ENCODE measurements around the gene NTS. TPM values are rescaled to one million over a fixed set of nuclear protein-coding genes. Genes with fewer than 3 reads are reported as not detected.

The NTS gene
- total and polyA plus RNA-seq, 2 of the 4 experiments (the other 2 are of a cell fraction), result not detected

GRCh38 chr12:85828576-85828975 lies 45.5 kb upstream of the NTS start:
- Histone ChIP-seq H3K14ac (replicated peaks; ENCODE audit: low read depth, low read length) (no peak overlapping the region), H4K91ac (ENCODE audit: insufficient read depth, low read depth, low read length) (no peak overlapping the region), H3K9me1 (ENCODE audit: insufficient read depth, low read length) (no peaks in the 10 kb centered on the region), H3K36me3 (ENCODE audit: control insufficient read depth, insufficient read depth, low read length) (no peaks in the 10 kb centered on the region), H3K4me1 (ENCODE audit: control insufficient read depth, insufficient read depth, low read length) (no peaks in the 10 kb centered on the region), H2BK120ac (ENCODE audit: low read depth, low read length) (no peak overlapping the region), H3K18ac (ENCODE audit: low read depth, low read length) (no peak overlapping the region), H2BK20ac (ENCODE audit: low read depth, low read length) (no peak overlapping the region), H3K27me3 (ENCODE audit: control insufficient read depth, insufficient read depth, low read length) (no peaks in the 10 kb centered on the region), H3K4ac (ENCODE audit: low read depth, low read length) (no peak overlapping the region), H3K27ac (ENCODE audit: insufficient read depth, low read length) (no peak overlapping the region), H3K79me1 (ENCODE audit: low read depth in 1 of 2, low read length in 2 of 2) (no peaks in the 10 kb centered on the region), H3K9ac (ENCODE audit: low read depth, low read length) (no peak overlapping the region), H2AFZ (replicated peaks; ENCODE audit: low read length, poor library complexity) (no peak overlapping the region), H3K4me3 (ENCODE audit: insufficient read depth, low read depth, low read length) (no peak overlapping the region), H3K56ac (ENCODE audit: extremely low read depth, insufficient read depth, low read length) (no peak overlapping the region), H3K9me3 (ENCODE audit: control insufficient read depth, insufficient read depth, low read length) (no peaks in the 10 kb centered on the region), H4K20me1 (ENCODE audit: insufficient read depth, low read length) (no peaks in the 10 kb centered on the region), H2BK15ac (ENCODE audit: low read depth, low read length) (no peak overlapping the region), H3K23ac (ENCODE audit: low read depth, low read length) (no peak overlapping the region), H4K5ac (ENCODE audit: low read depth, low read length) (no peak overlapping the region), H3K4me2 (ENCODE audit: low read depth, low read length) (no peak overlapping the region), H2BK5ac (ENCODE audit: low read depth, low read length, poor library complexity, severe bottlenecking) (no peak overlapping the region), H2AK5ac (ENCODE audit: low read depth, low read length) (no peak overlapping the region), H4K8ac (ENCODE audit: low read depth in 2 of 2, low read length in 2 of 2) (no peak overlapping the region), H2AK9ac (replicated peaks; ENCODE audit: low read depth, low read length, poor library complexity) (no peak overlapping the region)
- no peak for TF ChIP-seq RFX5 (IDR thresholded peaks at IDR 0.05; ENCODE audit: low read depth, low read length)
- TF ChIP-seq RAD21 (IDR thresholded peaks at IDR 0.05; ENCODE audit: low read length), result no peak
- no peak for TF ChIP-seq USF2 (IDR thresholded peaks at IDR 0.05; ENCODE audit: low read depth, low read length)
- no peak for TF ChIP-seq SMC3 (IDR thresholded peaks at IDR 0.05; ENCODE audit: low read depth, low read length)
- no peak for TF ChIP-seq ELK1 (IDR thresholded peaks at IDR 0.05; ENCODE audit: borderline replicate concordance, low read depth, low read length)
- TF ChIP-seq NFE2L2 (IDR thresholded peaks at IDR 0.05; ENCODE audit: low read depth, low read length), result no peak
- no peak for TF ChIP-seq RCOR1 (IDR thresholded peaks at IDR 0.05; ENCODE audit: insufficient replicate concordance, low read length)
- no peak for TF ChIP-seq BHLHE40 (IDR thresholded peaks at IDR 0.05; ENCODE audit: low read depth, low read length)
- TF ChIP-seq MAZ (IDR thresholded peaks at IDR 0.05; ENCODE audit: borderline replicate concordance, low read depth, low read length), result no peak
- TF ChIP-seq CTCF (conservative IDR thresholded peaks at IDR 0.05; ENCODE audit: low read depth, low read length), result no peak
- no peak for TF ChIP-seq POLR2A (IDR thresholded peaks at IDR 0.05; ENCODE audit: low read depth, low read length)
- TF ChIP-seq MAFK (IDR thresholded peaks at IDR 0.05; ENCODE audit: low read depth, low read length), result no peak
- no peak for TF ChIP-seq MXI1 (IDR thresholded peaks at IDR 0.05; ENCODE audit: borderline replicate concordance, low read depth, low read length)
- TF ChIP-seq FOS (IDR thresholded peaks at IDR 0.05; ENCODE audit: low read depth, low read length), result no peak
- TF ChIP-seq CHD1 (IDR thresholded peaks at IDR 0.05; ENCODE audit: low read depth, low read length), result no peak
- no peak for TF ChIP-seq CEBPB (IDR thresholded peaks at IDR 0.05; ENCODE audit: low read depth, low read length)
- dilution Hi-C loops (cut with HindIII; ENCODE audit: low sequenced_read_pairs, unreplicated experiment), result no loop called here
- DNase-seq, result no peak
- POLR2A ChIA-PET (ENCODE audit: unreplicated experiment), result no interaction called here
- BruUV-seq (replicated peaks), result no TSS peak
- in situ Hi-C loops (cut with MboI; ENCODE audit: low sequenced_read_pairs), result no loop called here
- no peak for ATAC-seq (ENCODE audit: low read depth)
- CTCF ChIA-PET, result no interaction called here
- no CpG with 5 or more reads among the region's 1 CpG for WGBS, 2 experiments (ENCODE audit: extremely low coverage in 2 of 2, insufficient read length in 1 of 2)
- intact Hi-C loops (cut with micrococcal nuclease), result no loop called here

All from IMR-90 (cell line).